HTERT RPE-1 (cell line): ENCODE results near the gene SMARCA4.

Source experiments
- in situ Hi-C: fragments of 300-500 bp; cut with MboI; formaldehyde crosslinking; loops from 4 replicates; pipeline ENCODE4 v1.14.3; 2020; ENCODE audit warnings: low sequenced_read_pairs

The SMARCA4 gene

GRCh38 chr19:10960314-10961072, at the start of gene SMARCA4:
Gene SMARCA4, plus strand, starts transcription at chr19:10961030. Its CDS starts 23,122 bp downstream, at chr19:10984152.
- in situ Hi-C loops: no loop called here

DNA sequence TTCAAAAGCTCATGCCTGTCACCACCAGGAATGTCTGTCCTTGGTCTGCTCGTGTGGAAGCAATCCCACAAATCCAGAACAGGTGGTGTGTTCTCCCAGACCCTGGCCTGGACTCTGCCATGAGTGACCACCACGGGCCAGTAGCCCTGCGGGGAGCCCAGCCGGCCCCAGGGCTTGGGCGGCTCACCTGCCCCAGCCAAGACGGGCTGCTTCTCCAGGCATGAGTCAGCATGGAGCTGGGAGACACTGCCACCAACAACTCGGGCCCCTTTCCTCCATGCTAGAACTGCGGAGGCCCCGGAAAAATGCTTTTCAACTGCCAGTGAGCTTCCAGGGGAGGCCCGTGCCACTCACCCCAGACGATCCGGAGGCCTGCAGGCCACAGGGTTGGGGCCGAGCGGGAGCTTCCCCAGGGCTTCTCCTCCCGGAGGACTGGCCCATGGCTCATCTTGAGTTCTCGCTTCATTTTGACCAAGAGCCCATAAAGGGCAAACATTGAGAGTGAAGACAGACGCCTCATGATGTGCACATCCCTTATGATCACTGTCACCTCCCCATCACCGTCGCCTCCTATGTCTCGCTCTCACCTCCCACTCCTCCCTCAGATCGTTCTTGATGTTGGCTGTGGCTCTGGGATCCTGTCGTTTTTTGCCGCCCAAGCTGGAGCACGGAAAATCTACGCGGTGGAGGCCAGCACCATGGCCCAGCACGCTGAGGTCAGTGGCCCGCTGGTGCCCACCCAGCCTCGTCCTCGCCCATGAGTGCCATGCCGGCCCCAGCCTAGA, 49.1 kb upstream of the SMARCA4 start:
- in situ Hi-C loops: no loop called here

DNA sequence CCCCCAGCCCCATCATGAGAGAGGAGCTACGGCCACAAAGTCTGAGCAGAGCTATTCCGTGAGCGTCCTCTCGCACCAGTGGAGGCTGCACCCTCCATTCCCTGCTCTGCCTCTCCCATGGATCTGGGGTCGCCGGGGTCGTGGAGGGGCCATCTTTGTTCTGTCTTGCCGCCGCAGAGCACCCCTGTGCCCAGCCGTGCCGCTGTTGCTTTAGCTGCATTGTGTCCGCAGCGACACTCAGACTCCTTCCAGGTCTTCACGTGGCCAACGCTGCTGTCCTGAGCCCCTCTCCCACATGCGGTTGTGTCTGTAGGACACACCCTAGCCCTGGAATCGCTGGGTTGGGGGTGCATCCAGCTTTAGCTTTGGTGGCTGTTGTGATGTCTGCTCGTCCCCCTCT, 48.2 kb upstream of the SMARCA4 start:
- in situ Hi-C loops: no loop called here

DNA sequence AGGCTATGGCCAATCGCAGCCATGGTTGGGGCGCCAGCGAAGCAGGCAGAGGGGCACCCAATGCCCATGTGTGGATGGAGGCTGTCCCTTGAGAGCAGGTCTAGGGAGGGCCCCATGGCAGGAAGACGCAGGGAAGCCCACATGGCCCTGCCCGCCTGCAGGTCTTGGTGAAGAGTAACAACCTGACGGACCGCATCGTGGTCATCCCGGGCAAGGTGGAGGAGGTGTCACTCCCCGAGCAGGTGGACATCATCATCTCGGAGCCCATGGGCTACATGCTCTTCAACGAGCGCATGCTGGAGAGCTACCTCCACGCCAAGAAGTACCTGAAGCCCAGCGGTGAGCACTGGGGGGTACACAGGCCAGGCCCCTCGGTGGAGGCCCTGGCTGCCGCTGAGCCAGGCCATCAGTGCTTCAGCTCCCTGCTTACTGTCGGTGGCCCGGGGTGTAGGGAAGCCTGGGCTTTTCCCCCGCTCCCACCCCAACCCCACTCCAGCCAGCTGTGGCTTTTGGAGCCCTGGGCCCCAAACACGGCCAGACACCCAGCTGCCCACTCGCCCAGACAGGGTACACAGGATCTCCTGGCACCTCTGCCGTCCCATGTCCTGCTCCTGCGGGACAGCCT, 47.0 kb upstream of the SMARCA4 start:
- in situ Hi-C loops: no loop called here

GRCh38 chr19:10915130-10916091, 45.4 kb upstream of the SMARCA4 start:
- in situ Hi-C loops: no loop called here

DNA sequence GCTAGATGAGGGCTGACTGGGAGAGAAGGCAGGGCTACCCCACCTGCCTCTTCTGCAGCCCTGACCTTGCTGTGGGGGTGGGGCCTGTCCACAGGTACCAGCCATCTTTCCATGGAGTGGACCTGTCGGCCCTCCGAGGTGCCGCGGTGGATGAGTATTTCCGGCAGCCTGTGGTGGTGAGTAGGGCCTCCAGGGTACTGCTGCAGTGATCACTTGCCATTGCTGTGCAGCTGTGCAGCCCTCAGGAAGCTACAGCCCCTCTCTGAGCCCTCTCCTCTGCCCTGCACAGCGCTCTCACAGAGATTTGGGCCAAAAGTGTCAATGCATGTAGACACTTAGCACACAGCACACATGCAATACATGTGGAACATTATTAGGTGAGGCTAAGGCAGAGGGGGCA, 44.2 kb upstream of the SMARCA4 start:
- in situ Hi-C loops: no loop called here

DNA sequence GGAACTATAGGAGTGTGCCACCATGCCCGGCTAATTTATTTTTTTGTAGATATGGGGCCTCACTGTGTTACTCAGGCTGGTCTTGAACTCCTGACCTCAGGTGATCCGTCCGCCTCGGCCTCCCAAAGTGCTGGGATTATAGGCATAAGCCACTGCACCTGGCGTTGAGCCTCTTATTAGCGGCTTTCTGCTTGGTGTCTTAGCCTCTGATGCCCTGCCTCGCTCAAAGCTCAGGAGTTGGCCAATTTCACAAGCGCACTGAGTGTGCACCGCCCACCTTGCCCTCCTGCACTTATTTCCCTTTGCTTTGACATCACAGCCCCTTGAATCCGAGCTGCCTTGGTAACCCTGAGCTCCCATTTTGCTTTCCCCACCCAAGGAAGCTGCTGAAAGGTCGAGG, 42.5 kb upstream of the SMARCA4 start:
- in situ Hi-C loops: no loop called here

- in situ Hi-C loops: no loop called here
Observed at GRCh38 chr19:10919352-10920287, 41.2 kb upstream of the SMARCA4 start.

DNA sequence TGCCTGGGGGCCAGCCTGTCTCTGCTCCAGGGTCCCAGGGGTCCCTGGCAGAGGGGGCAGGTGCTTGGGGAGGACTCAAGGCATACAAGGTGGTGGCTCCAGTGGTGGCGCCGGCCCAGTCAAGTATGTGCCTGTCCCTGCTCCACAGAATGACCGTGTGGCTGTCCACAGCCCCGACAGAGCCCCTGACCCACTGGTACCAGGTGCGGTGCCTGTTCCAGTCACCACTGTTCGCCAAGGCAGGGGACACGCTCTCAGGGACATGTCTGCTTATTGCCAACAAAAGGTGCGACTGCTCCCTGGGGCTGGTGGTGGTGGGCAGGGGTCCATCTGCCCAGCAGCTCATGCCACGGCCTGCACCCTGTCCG, 40.6 kb upstream of the SMARCA4 start:
- in situ Hi-C loops: no loop called here

- in situ Hi-C loops: no loop called here
Observed at GRCh38 chr19:10920781-10921180, 40.0 kb upstream of the SMARCA4 start.

DNA sequence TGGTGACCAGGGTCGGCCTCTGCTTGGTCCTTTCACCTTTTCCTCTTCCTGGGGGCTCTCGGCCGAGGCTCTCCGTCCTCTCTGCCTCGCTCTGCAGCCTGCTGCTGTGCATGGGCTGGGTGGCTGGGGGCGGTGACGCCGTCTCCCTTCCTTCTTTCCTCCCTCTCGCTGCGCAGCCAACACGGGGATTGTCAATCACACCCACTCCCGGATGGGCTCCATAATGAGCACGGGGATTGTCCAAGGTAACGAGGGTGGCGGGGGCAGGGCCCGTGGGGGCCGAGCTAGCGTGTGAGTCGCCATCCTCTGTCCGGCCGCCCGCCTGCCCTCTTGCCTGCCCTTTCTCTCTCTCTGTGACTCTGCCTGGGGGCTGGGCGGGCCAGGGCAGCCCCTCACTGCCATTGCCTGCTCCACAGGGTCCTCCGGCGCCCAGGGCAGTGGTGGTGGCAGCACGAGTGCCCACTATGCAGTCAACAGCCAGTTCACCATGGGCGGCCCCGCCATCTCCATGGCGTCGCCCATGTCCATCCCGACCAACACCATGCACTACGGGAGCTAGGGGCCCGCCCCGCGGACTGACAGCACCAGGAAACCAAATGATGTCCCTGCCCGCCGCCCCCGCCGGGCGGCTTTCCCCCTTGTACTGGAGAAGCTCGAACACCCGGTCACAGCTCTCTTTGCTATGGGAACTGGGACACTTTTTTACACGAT, 39.5 kb upstream of the SMARCA4 start:
- in situ Hi-C loops: no loop called here

- in situ Hi-C loops: no loop called here
Observed at GRCh38 chr19:10921910-10922637, 38.8 kb upstream of the SMARCA4 start.

DNA sequence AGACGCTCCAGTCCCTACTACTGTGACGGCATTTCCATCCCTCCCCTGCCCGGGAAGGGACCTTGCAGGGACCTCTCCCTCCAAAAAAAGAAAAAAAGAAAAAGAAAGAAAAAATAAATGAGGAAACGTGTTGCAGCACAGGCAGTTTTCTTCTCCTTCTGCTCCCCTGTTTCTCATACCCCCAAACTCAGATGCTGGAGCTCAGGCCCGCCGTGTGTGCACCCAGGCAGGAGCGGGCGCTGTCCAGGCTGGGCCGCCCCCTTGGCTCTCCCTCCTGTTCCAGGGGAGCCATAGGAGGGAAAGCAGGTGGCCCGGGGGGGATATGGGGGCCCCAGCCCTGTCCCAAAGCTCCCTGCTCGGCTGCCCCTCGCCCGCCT, 38.2 kb upstream of the SMARCA4 start:
- in situ Hi-C loops: no loop called here

GRCh38 chr19:10923260-10924112, 37.3 kb upstream of the SMARCA4 start:
- in situ Hi-C loops: no loop called here

GRCh38 chr19:10924597-10924996, 36.2 kb upstream of the SMARCA4 start:
- in situ Hi-C loops: no loop called here

- in situ Hi-C loops: no loop called here
Observed at GRCh38 chr19:10927730-10928562, 32.9 kb upstream of the SMARCA4 start.
